ENCODE measurements around the gene TSR3. TPM values are rescaled to one million over a fixed set of nuclear protein-coding genes. Genes with fewer than 3 reads are reported as not detected.
A peak's percentile ranks its signal among the peaks of the same experiment; 100 is the strongest.

The TSR3 gene
- total and polyA plus RNA-seq, 2 of the 13 experiments (the other 11 are each of a cell fraction or from before 2014, with no cell fraction given): 24.2 to 51.0 TPM

DNA sequence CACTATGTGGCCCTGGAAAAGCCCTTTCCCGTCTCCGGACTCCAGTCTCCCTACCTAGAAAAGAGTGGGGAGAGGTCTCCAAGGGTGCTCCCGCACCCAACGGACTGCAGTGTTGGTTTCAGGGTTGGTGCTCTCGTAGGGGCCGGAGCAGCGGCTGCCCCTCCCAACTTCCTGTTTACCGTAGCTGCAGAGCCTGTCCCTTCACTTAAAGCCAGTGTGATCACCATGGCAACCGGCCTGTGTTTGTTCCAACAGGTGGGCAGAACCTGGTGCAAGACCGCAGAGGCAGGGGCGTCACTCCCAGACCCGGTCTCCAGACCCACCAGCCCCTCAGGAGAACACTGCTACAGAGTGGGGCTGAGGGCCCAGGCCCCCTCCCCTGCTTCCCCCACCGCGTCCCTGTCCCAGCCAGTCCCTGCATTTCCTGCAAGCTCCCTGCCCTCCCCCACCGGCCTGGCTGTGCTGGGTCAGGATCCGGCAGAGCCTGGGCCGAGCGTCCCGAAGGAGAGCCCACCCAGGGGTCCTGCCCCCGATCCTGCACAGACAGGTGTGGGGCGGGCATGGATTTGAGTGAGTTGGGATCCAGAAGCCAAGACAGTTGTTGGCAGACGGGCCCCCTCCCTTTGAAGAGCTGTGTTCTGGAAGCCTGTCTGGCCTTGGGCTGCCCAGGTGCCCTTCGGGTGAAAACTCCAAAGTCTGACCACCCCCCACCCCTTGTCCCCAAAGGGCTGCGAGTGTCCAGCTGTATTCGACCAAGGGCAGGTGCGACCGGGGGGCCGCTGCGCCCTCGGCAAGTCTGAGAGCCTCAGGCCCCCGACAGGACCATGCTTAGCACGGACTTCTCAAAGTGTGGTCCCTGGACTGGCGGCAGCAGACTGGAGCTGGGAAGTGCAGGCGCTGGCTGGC lies 19.7 kb downstream of the TSR3 start:
- no peaks in the 10 kb centered on the region for H3K36me3 ChIP-seq (replicated peaks in 1 of 2; ENCODE audit: control insufficient read depth in 1 of 2, insufficient read depth in 2 of 2, low read length in 2 of 2)
- H3K27me3 ChIP-seq (ENCODE audit: control insufficient read depth in 1 of 2, insufficient read depth in 2 of 2, low read length in 2 of 2): peaks cover 15 to 46% of the 10 kb centered on the region in 2 experiments
- H4K20me1 ChIP-seq (ENCODE audit: insufficient read depth, low read length): 0 out of 2 replicates have a peak, but pooled peaks cover 3% of the 10 kb centered on the region
- peak overlapping the region; percentile 82 for H3K27ac ChIP-seq (ENCODE audit: extremely low read length, insufficient read depth, low read length)
- H3K4me3 ChIP-seq (replicated peaks in 1 of 3; ENCODE audit: insufficient read depth in 1 of 3, low read depth in 2 of 3, low read length in 3 of 3): peak overlapping the region; percentile 38 to 79 (median 61)
- peaks cover 31% of the 10 kb centered on the region for H3K4me1 ChIP-seq (ENCODE audit: insufficient read depth, low read length)
- ChIA-PET CTCF (ENCODE audit: low intra/inter-chr PET ratio, low total read pairs) (no interaction called here), POLR2A (interaction anchor here (0.6 to 3.6 kb wide), 6 partner anchors 8 to 89 kb away, joined by 3 to 25 read pairs (median 4); partner anchors contain the start of genes UBE2I and UQCC4)
- H2AFZ ChIP-seq (ENCODE audit: low read length): no peak overlapping the region
- DNase-seq (ENCODE audit: low spot score) (peak; percentile 92), ATAC-seq (peak; percentile 72), FAIRE-seq (peak; percentile 70)
- no peaks in the 10 kb centered on the region for H3K79me2 ChIP-seq (ENCODE audit: insufficient read depth, low read length)
- in situ Hi-C loops (cut with HindIII; ENCODE audit: extremely low pct_ligation_motif_present, low pct_unique_long_range_greater_than_20kb) (no loop called here), intact Hi-C loops (cut with micrococcal nuclease; ENCODE audit: unreplicated experiment) (no loop called here)
- 5% methylated on average over 17 of the region's 34 CpGs for WGBS (ENCODE audit: low lambda C conversion rate)
- H3K4me2 ChIP-seq (ENCODE audit: low read depth, low read length): peak overlapping the region; percentile 99
- BruUV-seq (replicated peaks): no TSS peak
- peak overlapping the region; percentile 91 for H3K9ac ChIP-seq (ENCODE audit: insufficient read depth, low read depth, low read length)
- no peaks in the 10 kb centered on the region for H3K9me3 ChIP-seq (ENCODE audit: low read length)
- no peak for TF ChIP-seq HNRNPL (IDR thresholded peaks at IDR 0.05; ENCODE audit: low read depth, low read length)
- no peak for TF ChIP-seq AKAP8 (CRISPR knock-in tag; IDR thresholded peaks at IDR 0.05)
- TF ChIP-seq ZNF143 (CRISPR knock-in tag; IDR thresholded peaks at IDR 0.05): no peak
- no peak for TF ChIP-seq ZNF33A (CRISPR knock-in tag; IDR thresholded peaks at IDR 0.05; ENCODE audit: borderline replicate concordance)
- TF ChIP-seq, protein P1, sequence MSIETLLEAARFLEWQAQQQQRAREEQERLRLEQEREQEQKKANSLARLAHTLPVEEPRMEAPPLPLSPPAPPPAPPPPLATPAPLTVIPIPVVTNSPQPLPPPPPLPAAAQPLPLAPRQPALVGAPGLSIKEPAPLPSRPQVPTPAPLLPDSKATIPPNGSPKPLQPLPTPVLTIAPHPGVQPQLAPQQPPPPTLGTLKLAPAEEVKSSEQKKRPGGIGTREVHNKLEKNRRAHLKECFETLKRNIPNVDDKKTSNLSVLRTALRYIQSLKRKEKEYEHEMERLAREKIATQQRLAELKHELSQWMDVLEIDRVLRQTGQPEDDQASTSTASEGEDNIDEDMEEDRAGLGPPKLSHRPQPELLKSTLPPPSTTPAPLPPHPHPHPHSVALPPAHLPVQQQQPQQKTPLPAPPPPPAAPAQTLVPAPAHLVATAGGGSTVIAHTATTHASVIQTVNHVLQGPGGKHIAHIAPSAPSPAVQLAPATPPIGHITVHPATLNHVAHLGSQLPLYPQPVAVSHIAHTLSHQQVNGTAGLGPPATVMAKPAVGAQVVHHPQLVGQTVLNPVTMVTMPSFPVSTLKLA (IDR thresholded peaks at IDR 0.05): no peak
- TF ChIP-seq, protein P2, sequence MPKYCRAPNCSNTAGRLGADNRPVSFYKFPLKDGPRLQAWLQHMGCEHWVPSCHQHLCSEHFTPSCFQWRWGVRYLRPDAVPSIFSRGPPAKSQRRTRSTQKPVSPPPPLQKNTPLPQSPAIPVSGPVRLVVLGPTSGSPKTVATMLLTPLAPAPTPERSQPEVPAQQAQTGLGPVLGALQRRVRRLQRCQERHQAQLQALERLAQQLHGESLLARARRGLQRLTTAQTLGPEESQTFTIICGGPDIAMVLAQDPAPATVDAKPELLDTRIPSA (CRISPR knock-in tag; IDR thresholded peaks at IDR 0.05; ENCODE audit: borderline replicate concordance): no peak
- no peak for TF ChIP-seq ZMYM2 (CRISPR knock-in tag; IDR thresholded peaks at IDR 0.05)
- no peak for TF ChIP-seq HCFC1 (IDR thresholded peaks at IDR 0.05; ENCODE audit: low read depth, low read length)
- TF ChIP-seq CHD4 (IDR thresholded peaks at IDR 0.05; ENCODE audit: borderline replicate concordance, low read length): 0 out of 2 replicates have a peak, but pooled peaks have one; percentile 25
- no peak for TF ChIP-seq ZMYM4 (CRISPR knock-in tag; IDR thresholded peaks at IDR 0.05)
- peak; percentile 59 for TF ChIP-seq RBM39 (IDR thresholded peaks at IDR 0.05; ENCODE audit: low read depth, low read length, poor library complexity, severe bottlenecking)
- TF ChIP-seq ZNF501 (CRISPR knock-in tag; IDR thresholded peaks at IDR 0.05): peak; percentile 62; the same call in 1 of the 2 replicates
- TF ChIP-seq YY1 (IDR thresholded peaks at IDR 0.05; ENCODE audit: insufficient read depth, insufficient replicate concordance, low read depth, low read length): peak; percentile 14
- no peak for TF ChIP-seq HMG20A (CRISPR knock-in tag; IDR thresholded peaks at IDR 0.05; ENCODE audit: borderline replicate concordance)
- TF ChIP-seq, protein P3, sequence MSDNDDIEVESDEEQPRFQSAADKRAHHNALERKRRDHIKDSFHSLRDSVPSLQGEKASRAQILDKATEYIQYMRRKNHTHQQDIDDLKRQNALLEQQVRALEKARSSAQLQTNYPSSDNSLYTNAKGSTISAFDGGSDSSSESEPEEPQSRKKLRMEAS (IDR thresholded peaks at IDR 0.05): no peak
- no peak for TF ChIP-seq SP2 (CRISPR knock-in tag; IDR thresholded peaks at IDR 0.05)
- TF ChIP-seq, protein P4, sequence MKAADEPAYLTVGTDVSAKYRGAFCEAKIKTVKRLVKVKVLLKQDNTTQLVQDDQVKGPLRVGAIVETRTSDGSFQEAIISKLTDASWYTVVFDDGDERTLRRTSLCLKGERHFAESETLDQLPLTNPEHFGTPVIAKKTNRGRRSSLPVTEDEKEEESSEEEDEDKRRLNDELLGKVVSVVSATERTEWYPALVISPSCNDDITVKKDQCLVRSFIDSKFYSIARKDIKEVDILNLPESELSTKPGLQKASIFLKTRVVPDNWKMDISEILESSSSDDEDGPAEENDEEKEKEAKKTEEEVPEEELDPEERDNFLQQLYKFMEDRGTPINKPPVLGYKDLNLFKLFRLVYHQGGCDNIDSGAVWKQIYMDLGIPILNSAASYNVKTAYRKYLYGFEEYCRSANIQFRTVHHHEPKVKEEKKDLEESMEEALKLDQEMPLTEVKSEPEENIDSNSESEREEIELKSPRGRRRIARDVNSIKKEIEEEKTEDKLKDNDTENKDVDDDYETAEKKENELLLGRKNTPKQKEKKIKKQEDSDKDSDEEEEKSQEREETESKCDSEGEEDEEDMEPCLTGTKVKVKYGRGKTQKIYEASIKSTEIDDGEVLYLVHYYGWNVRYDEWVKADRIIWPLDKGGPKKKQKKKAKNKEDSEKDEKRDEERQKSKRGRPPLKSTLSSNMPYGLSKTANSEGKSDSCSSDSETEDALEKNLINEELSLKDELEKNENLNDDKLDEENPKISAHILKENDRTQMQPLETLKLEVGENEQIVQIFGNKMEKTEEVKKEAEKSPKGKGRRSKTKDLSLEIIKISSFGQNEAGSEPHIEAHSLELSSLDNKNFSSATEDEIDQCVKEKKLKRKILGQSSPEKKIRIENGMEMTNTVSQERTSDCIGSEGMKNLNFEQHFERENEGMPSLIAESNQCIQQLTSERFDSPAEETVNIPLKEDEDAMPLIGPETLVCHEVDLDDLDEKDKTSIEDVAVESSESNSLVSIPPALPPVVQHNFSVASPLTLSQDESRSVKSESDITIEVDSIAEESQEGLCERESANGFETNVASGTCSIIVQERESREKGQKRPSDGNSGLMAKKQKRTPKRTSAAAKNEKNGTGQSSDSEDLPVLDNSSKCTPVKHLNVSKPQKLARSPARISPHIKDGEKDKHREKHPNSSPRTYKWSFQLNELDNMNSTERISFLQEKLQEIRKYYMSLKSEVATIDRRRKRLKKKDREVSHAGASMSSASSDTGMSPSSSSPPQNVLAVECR (CRISPR knock-in tag; IDR thresholded peaks at IDR 0.05; ENCODE audit: borderline replicate concordance): peak; percentile 93
